SK-N-SH treated with all-trans-retinoic acid at 6 μM for 48 hours (cell line): ENCODE data around the gene OR51B4.

Experiments used
- ATAC-seq: fragments of 200-7000 bp; cut with Tn5 transposase; 3 replicates; pipeline ENCODE4 v1.9.1; 2020; ENCODE audit warnings: mild to moderate bottlenecking, moderate library complexity
- ARNTL ChIP-seq: fragments of 450-650 bp; formaldehyde crosslinking; IDR thresholded peaks from 2 replicates; pipeline ENCODE4 v1.5.0; 2020; ENCODE audit warnings: low read depth, mild to moderate bottlenecking, moderate library complexity, borderline replicate concordance
- CREB5 ChIP-seq: fragments of 250-450 bp; sonication (Bioruptor Pico); IDR thresholded peaks from 2 replicates; pipeline ENCODE4 v1.5.1; 2020; ENCODE audit warnings: low read depth, mild to moderate bottlenecking, moderate library complexity
- CSDC2 ChIP-seq: fragments of 250-450 bp; sonication (Bioruptor Pico); IDR thresholded peaks from 2 replicates; pipeline ENCODE4 v1.5.0; 2020; ENCODE audit warnings: mild to moderate bottlenecking, moderate library complexity
- CSRNP3 ChIP-seq: fragments of 250-450 bp; sonication (Bioruptor Pico); IDR thresholded peaks from 2 replicates; pipeline ENCODE4 v1.5.1; 2021; ENCODE audit warnings: mild to moderate bottlenecking, moderate library complexity
- ESRRG ChIP-seq: fragments of 250-450 bp; sonication (Bioruptor Pico); IDR thresholded peaks from 2 replicates; pipeline ENCODE4 v1.6.1; 2021; ENCODE audit warnings: mild to moderate bottlenecking
- GLIS3 ChIP-seq: fragments of 250-450 bp; sonication (Bioruptor Pico); IDR thresholded peaks from 2 replicates; pipeline ENCODE4 v1.5.0; 2020; ENCODE audit warnings: mild to moderate bottlenecking, moderate library complexity
- ISL1 ChIP-seq: fragments of 250-450 bp; sonication (Bioruptor Pico); IDR thresholded peaks from 2 replicates; pipeline ENCODE4 v2.1.2; 2022; ENCODE audit warnings: mild to moderate bottlenecking, moderate library complexity
- OSR1 ChIP-seq: fragments of 250-450 bp; sonication (Bioruptor Pico); IDR thresholded peaks from 2 replicates; pipeline ENCODE4 v1.8.0; 2022; ENCODE audit warnings: moderate library complexity, mild to moderate bottlenecking, inconsistent platforms
- PATZ1 ChIP-seq: fragments of 250-450 bp; sonication (Bioruptor Pico); IDR thresholded peaks from 2 replicates; pipeline ENCODE4 v1.8.0; 2020; ENCODE audit warnings: mild to moderate bottlenecking, moderate library complexity, borderline replicate concordance
- POU6F1 ChIP-seq: fragments of 250-450 bp; sonication (Bioruptor Pico); IDR thresholded peaks from 2 replicates; pipeline ENCODE4 v1.8.0; 2021; ENCODE audit warnings: low read depth, mild to moderate bottlenecking, moderate library complexity, borderline replicate concordance
- PPARA ChIP-seq: fragments of 250-450 bp; sonication (Bioruptor Pico); IDR thresholded peaks from 2 replicates; pipeline ENCODE4 v1.5.0; 2020; ENCODE audit warnings: mild to moderate bottlenecking, borderline replicate concordance
- RARB ChIP-seq: fragments of 250-450 bp; sonication (Bioruptor Pico); IDR thresholded peaks from 2 replicates; pipeline ENCODE4 v1.8.0; 2021; ENCODE audit warnings: mild to moderate bottlenecking, moderate library complexity
- SNAI2 ChIP-seq: fragments of 250-450 bp; sonication (Bioruptor Pico); IDR thresholded peaks from 2 replicates; pipeline ENCODE4 v1.5.0; 2020; ENCODE audit warnings: mild to moderate bottlenecking, moderate library complexity
- TCF4 ChIP-seq: fragments of 250-450 bp; sonication (Bioruptor Pico); IDR thresholded peaks from 2 replicates; pipeline ENCODE4 v1.8.0; 2021; ENCODE audit warnings: mild to moderate bottlenecking, moderate library complexity, borderline replicate concordance
- TOX ChIP-seq: fragments of 250-450 bp; sonication (Bioruptor Pico); IDR thresholded peaks from 2 replicates; pipeline ENCODE4 v1.8.0; 2021; ENCODE audit warnings: mild to moderate bottlenecking, moderate library complexity, borderline replicate concordance
- ZC3H10 ChIP-seq: fragments of 250-450 bp; sonication (Bioruptor Pico); IDR thresholded peaks from 2 replicates; pipeline ENCODE4 v1.5.1; 2021; ENCODE audit warnings: mild to moderate bottlenecking, moderate library complexity
- ZFP3 ChIP-seq: fragments of 250-450 bp; sonication (Bioruptor Pico); IDR thresholded peaks from 2 replicates; pipeline ENCODE4 v1.5.0; 2020; ENCODE audit warnings: mild to moderate bottlenecking, moderate library complexity
- ZFP30 ChIP-seq: fragments of 450-650 bp; formaldehyde crosslinking; IDR thresholded peaks from 2 replicates; pipeline ENCODE4 v1.5.0; 2022; ENCODE audit warnings: mild to moderate bottlenecking, moderate library complexity
- ZNF565 ChIP-seq: fragments of 450-650 bp; formaldehyde crosslinking; conservative IDR thresholded peaks from 2 replicates; pipeline ENCODE4 v1.5.0; 2020; ENCODE audit warnings: low read depth, mild to moderate bottlenecking, moderate library complexity
- ZNF70 ChIP-seq: fragments of 450-650 bp; formaldehyde crosslinking; IDR thresholded peaks from 2 replicates; pipeline ENCODE4 v1.5.0; 2020; ENCODE audit warnings: mild to moderate bottlenecking, moderate library complexity
- ZNF8 ChIP-seq: fragments of 450-650 bp; formaldehyde crosslinking; IDR thresholded peaks from 2 replicates; pipeline ENCODE4 v1.5.0; 2020; ENCODE audit warnings: mild to moderate bottlenecking, moderate library complexity
- TF ChIP-seq, protein P1 (sequence below): fragments of 250-450 bp; sonication (Bioruptor Pico); IDR thresholded peaks from 2 replicates; pipeline ENCODE4 v1.5.0; 2020; ENCODE audit warnings: mild to moderate bottlenecking, moderate library complexity

OR51B4 gene

GRCh38 chr11:5349550-5349949 lies 47.8 kb upstream of the OR51B4 start:
- TF ChIP-seq RARB: no peak
- no peak for TF ChIP-seq CSDC2
- no peak for TF ChIP-seq ZFP3 (CRISPR knock-in tag)
- TF ChIP-seq ESRRG (CRISPR knock-in tag): no peak
- no peak for ATAC-seq

- TF ChIP-seq TOX (CRISPR knock-in tag): no peak
- no peak for TF ChIP-seq ARNTL
- no peak for TF ChIP-seq PPARA (CRISPR knock-in tag)
- TF ChIP-seq CSRNP3 (CRISPR knock-in tag): no peak
- no peak for TF ChIP-seq TCF4 (CRISPR knock-in tag)
- TF ChIP-seq CREB5 (CRISPR knock-in tag): no peak
- no peak for TF ChIP-seq ZNF70 (CRISPR knock-in tag)
- TF ChIP-seq ISL1 (CRISPR knock-in tag): no peak
- TF ChIP-seq ZC3H10 (CRISPR knock-in tag): no peak
- no peak for TF ChIP-seq OSR1
- no peak for TF ChIP-seq PATZ1
- TF ChIP-seq GLIS3 (CRISPR knock-in tag): no peak
- TF ChIP-seq SNAI2 (CRISPR knock-in tag): no peak
- no peak for TF ChIP-seq ESRRG (CRISPR knock-in tag)
- no peak for TF ChIP-seq ZNF565 (CRISPR knock-in tag)
- TF ChIP-seq POU6F1 (CRISPR knock-in tag): no peak
- TF ChIP-seq, protein P1, sequence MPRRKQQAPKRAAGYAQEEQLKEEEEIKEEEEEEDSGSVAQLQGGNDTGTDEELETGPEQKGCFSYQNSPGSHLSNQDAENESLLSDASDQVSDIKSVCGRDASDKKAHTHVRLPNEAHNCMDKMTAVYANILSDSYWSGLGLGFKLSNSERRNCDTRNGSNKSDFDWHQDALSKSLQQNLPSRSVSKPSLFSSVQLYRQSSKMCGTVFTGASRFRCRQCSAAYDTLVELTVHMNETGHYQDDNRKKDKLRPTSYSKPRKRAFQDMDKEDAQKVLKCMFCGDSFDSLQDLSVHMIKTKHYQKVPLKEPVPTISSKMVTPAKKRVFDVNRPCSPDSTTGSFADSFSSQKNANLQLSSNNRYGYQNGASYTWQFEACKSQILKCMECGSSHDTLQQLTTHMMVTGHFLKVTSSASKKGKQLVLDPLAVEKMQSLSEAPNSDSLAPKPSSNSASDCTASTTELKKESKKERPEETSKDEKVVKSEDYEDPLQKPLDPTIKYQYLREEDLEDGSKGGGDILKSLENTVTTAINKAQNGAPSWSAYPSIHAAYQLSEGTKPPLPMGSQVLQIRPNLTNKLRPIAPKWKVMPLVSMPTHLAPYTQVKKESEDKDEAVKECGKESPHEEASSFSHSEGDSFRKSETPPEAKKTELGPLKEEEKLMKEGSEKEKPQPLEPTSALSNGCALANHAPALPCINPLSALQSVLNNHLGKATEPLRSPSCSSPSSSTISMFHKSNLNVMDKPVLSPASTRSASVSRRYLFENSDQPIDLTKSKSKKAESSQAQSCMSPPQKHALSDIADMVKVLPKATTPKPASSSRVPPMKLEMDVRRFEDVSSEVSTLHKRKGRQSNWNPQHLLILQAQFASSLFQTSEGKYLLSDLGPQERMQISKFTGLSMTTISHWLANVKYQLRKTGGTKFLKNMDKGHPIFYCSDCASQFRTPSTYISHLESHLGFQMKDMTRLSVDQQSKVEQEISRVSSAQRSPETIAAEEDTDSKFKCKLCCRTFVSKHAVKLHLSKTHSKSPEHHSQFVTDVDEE (CRISPR knock-in tag): no peak
- TF ChIP-seq ZNF8 (CRISPR knock-in tag): no peak
- no peak for TF ChIP-seq RARB
- ATAC-seq: no peak
These were observed 46.9 kb upstream of the OR51B4 start for GRCh38 chr11:5348551-5349194.

DNA sequence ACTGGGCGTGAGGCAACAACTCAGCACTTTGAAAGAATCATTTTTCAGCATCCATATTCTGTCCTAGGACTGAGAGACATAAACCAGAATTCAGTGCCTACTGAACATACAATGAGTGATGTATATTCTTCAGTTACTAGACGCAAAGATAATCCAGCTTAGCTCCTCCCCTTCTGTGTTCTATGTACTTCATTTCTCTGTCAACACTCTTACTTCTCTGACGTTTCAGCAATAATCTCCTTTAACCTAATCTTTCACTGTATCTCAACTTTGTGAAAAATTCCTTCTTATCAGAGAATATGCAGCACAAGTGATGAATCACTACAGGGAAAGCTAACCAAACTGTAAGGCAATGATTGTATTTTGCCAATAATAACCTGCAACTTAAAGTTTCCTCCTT lies 44.1 kb upstream of the OR51B4 start:
- no peak for ATAC-seq

More for the DNA sequence above, 44.1 kb upstream of the OR51B4 start:
- TF ChIP-seq RARB: no peak
- TF ChIP-seq PPARA (CRISPR knock-in tag): no peak
- no peak for TF ChIP-seq ESRRG (CRISPR knock-in tag)
- TF ChIP-seq TOX (CRISPR knock-in tag): no peak
- no peak for TF ChIP-seq ZNF70 (CRISPR knock-in tag)
- TF ChIP-seq, protein P1 (CRISPR knock-in tag): no peak
- no peak for TF ChIP-seq ZFP30 (CRISPR knock-in tag)
- no peak for TF ChIP-seq SNAI2 (CRISPR knock-in tag)
- TF ChIP-seq ISL1 (CRISPR knock-in tag): no peak
- TF ChIP-seq CSRNP3 (CRISPR knock-in tag): no peak
- TF ChIP-seq ZC3H10 (CRISPR knock-in tag): no peak
- no peak for TF ChIP-seq ZNF8 (CRISPR knock-in tag)
- TF ChIP-seq TCF4 (CRISPR knock-in tag): no peak
- no peak for TF ChIP-seq POU6F1 (CRISPR knock-in tag)
- TF ChIP-seq, all 23 proteins: peak for 0
